Neural crest cell (in vitro differentiated cells): ENCODE results near the gene SALL2. TPM values are rescaled to one million over a fixed set of nuclear protein-coding genes. Genes with fewer than 3 reads are reported as not detected.
A peak's percentile ranks its signal among the peaks of the same experiment; 100 is the strongest.

Experiments
- DNase-seq: peaks from one replicate; pipeline ENCODE4 v3.0.0; 2021; ENCODE audit warnings: low read depth, mixed read lengths, low spot score
- H3K27ac Mint-ChIP-seq: one replicate; pipeline ENCODE4 v1.8.0; 2021; ENCODE audit warnings: mild to moderate bottlenecking, mixed read lengths; ENCODE audit not compliant: unreplicated experiment
- H3K27me3 Mint-ChIP-seq: 2 replicates; pipeline ENCODE4 v1.8.0; 2021; ENCODE audit warnings: low read depth, mild to moderate bottlenecking, mixed read lengths
- H3K36me3 Mint-ChIP-seq: 2 replicates; pipeline ENCODE4 v1.8.0; 2021; ENCODE audit warnings: low read depth, mild to moderate bottlenecking, mixed read lengths
- H3K4me1 Mint-ChIP-seq: 2 replicates; pipeline ENCODE4 v1.8.0; 2021; ENCODE audit warnings: mixed read lengths
- H3K4me3 Mint-ChIP-seq: one replicate; pipeline ENCODE4 v1.8.0; 2021; ENCODE audit warnings: mild to moderate bottlenecking, mixed read lengths
- H3K9me3 Mint-ChIP-seq: 2 replicates; pipeline ENCODE4 v1.8.0; 2021; ENCODE audit warnings: mixed read lengths
- CTCF ChIP-seq: fragments of 200-600 bp; sonication (generic); conservative IDR thresholded peaks from 2 replicates; pipeline ENCODE4 v1.5.0; 2021; ENCODE audit warnings: antibody characterized with exemption, mild to moderate bottlenecking
- total RNA-seq: library from RNA; stranded (reverse); gene quantifications from 2 replicates; pipeline ENCODE4 v1.2.1, GENCODE V29; 2021

SALL2 gene
- total RNA-seq, 1 donor from 2014 or later: 164 TPM

- Mint-ChIP-seq H3K27me3 (no peaks in the 10 kb centered on the region), H3K36me3 (peaks cover 27% of the 10 kb centered on the region), H3K9me3 (no peaks in the 10 kb centered on the region), H3K4me1 (peaks cover 67% of the 10 kb centered on the region), H3K27ac (peak overlapping the region; percentile 44), H3K4me3 (peak overlapping the region; percentile 25)
- TF ChIP-seq CTCF: no peak
- DNase-seq: no peak
Observed at GRCh38 chr14:21518725-21519124, 7.4 kb downstream of the SALL2 start.

- peak overlapping the region; percentile 33 for H3K4me3 Mint-ChIP-seq
- no peak for TF ChIP-seq CTCF
- H3K9me3 Mint-ChIP-seq: peaks cover 3% of the 10 kb centered on the region
- H3K4me1 Mint-ChIP-seq: peaks cover 64% of the 10 kb centered on the region
- no peak overlapping the region for H3K27ac Mint-ChIP-seq
- H3K27me3 Mint-ChIP-seq: no peaks in the 10 kb centered on the region
- peaks cover 4% of the 10 kb centered on the region for H3K36me3 Mint-ChIP-seq
- DNase-seq: no peak
Observed at GRCh38 chr14:21514341-21514740, 11.8 kb downstream of the SALL2 start.

- peaks cover 12% of the 10 kb centered on the region for H3K36me3 Mint-ChIP-seq
- DNase-seq: peak; percentile 83
- H3K4me3 Mint-ChIP-seq: peak within 1 kb of the TSS; percentile 99
- no peak for TF ChIP-seq CTCF
- peak within 1 kb of the TSS; percentile 97 for H3K27ac Mint-ChIP-seq
- H3K27me3 Mint-ChIP-seq: no peaks in the 10 kb centered on the region
- H3K4me1 Mint-ChIP-seq: peaks cover 57% of the 10 kb centered on the region
- peaks cover 3% of the 10 kb centered on the region for H3K9me3 Mint-ChIP-seq
Observed at GRCh38 chr14:21510735-21511657, 15.2 kb downstream of the SALL2 start, which contains the start of gene METTL3. TSS of gene METTL3 (minus strand) at chr14:21511340. CDS start at chr14:21511223, 117 bp downstream.

GRCh38 chr14:21509432-21510143, 16.6 kb downstream of the SALL2 start:
- Mint-ChIP-seq H3K9me3 (peaks cover 3% of the 10 kb centered on the region), H3K4me1 (peaks cover 52% of the 10 kb centered on the region), H3K27me3 (no peaks in the 10 kb centered on the region), H3K36me3 (peaks cover 12% of the 10 kb centered on the region), H3K4me3 (peak overlapping the region; percentile 99), H3K27ac (peak overlapping the region; percentile 97)
- no peak for DNase-seq
- TF ChIP-seq CTCF: no peak

GRCh38 chr14:21506557-21506956, 19.6 kb downstream of the SALL2 start:
- no peak for TF ChIP-seq CTCF
- Mint-ChIP-seq H3K4me1 (peaks cover 29% of the 10 kb centered on the region), H3K9me3 (peaks cover 3% of the 10 kb centered on the region), H3K27ac (no peak overlapping the region), H3K4me3 (no peak overlapping the region), H3K27me3 (no peaks in the 10 kb centered on the region), H3K36me3 (peaks cover 12% of the 10 kb centered on the region)
- DNase-seq: no peak
